Psoas muscle (tissue), 8 donors: ENCODE measurements around the gene ELMO1. TPM values are rescaled to one million over a fixed set of nuclear protein-coding genes. Genes with fewer than 3 reads are reported as not detected.

Experiments
- ATAC-seq, 4 donors: fragments of 200-7000 bp; cut with Tn5 transposase; one replicate each; pipeline ENCODE4 v1.9.1; 2020; ENCODE audit warnings: moderate library complexity in 3 of 4, mild to moderate bottlenecking in 2 of 4
- DNase-seq, 2 donors: peaks; one replicate each; pipeline ENCODE4 v3.0.0-alpha.2; 2020
- H3K27ac ChIP-seq: fragments of 200-600 bp; one replicate; pipeline ENCODE4 v1.8.0; 2022
- H3K27me3 ChIP-seq, 3 donors: fragments of 200-600 bp in 1 of 3; one replicate each; pipeline versions ENCODE4 v1.6.1 to v1.8.0; 2013 to 2022; ENCODE audit warnings: low read length in 2 of 3, mild to moderate bottlenecking in 2 of 3, moderate library complexity in 1 of 3; ENCODE audit not compliant: insufficient read depth in 3 of 3
- H3K36me3 ChIP-seq, 2 donors: fragments of 200-600 bp in 1 of 2; one replicate each; pipeline versions ENCODE4 v1.6.1 to v1.8.0; 2013 to 2022; ENCODE audit warnings: low read depth in 1 of 2, mild to moderate bottlenecking in 1 of 2, moderate library complexity in 1 of 2; ENCODE audit not compliant: insufficient read depth in 1 of 2
- H3K4me1 ChIP-seq: fragments of 200-600 bp; one replicate; pipeline ENCODE4 v1.8.0; 2022
- H3K4me3 ChIP-seq: fragments of 200-600 bp; one replicate; pipeline ENCODE4 v1.8.0; 2022; ENCODE audit warnings: mild to moderate bottlenecking
- H3K9me3 ChIP-seq: fragments of 200-600 bp; one replicate; pipeline ENCODE4 v1.8.0; 2022
- CTCF ChIP-seq: fragments of 200-600 bp; IDR thresholded peaks from one replicate; pipeline ENCODE4 v1.8.0; 2022; ENCODE audit warnings: antibody characterized with exemption
- WGBS, 3 donors: extraction: QIAGEN DNeasy Blood & Tissue Kit; methylation state at CpG; one replicate each; pipeline versions ENCODE4 v1.1.6 to v1.1.7; 2013; 5-methylcytosine and 5-hydroxymethylcytosine counted together
- intact Hi-C, 2 donors: fragments of 100-400 bp; cut with DNase I; formaldehyde crosslinking; loops; one replicate each; pipeline versions ENCODE4 v1.11.0 to v1.14.2; 2022
- polyA plus RNA-seq, 3 donors: library from polyadenylated mRNA; stranded (reverse); fragments of 200-250 nt; gene quantifications; one replicate each; pipeline ENCODE4 v1.2.3, GENCODE V29; 2013
- total RNA-seq, 4 donors: library from RNA; stranded (reverse); fragmentation: NEBNext Ultra II Directional in 2 of 4; extraction: Animal tissue kit (Norgen Biotek cat#: 25700) in 2 of 4; gene quantifications; one replicate each; pipeline versions ENCODE4 v1.2.1 to v1.2.4, GENCODE V29; 2021 to 2023
- donor health status: healthy with polysubstance abuse.
- donor health status: DM: no; HTN: no; CAD: no; lungs with moderate emphysema.
- donor health status: Bipolar disorder and iron deficiency.
- donor health status: healthy.
- donor health status: DM: yes; HTN: yes; CAD: no.
- donor health status: DM: no; HTN: no; CAD: no.
- donor health status: DM: no; HTN: no; CAD: no.
- donor health status: DM: yes; HTN: yes; CAD: no.

Gene ELMO1
- total and polyA plus RNA-seq, 7 donors: 2.8 to 8.1 (median 6.9) TPM

GRCh38 chr7:36906448-36906847 lies 542.2 kb downstream of the ELMO1 start:
- H3K4me3 ChIP-seq: no peak overlapping the region
- no peak overlapping the region for H3K27ac ChIP-seq
- DNase-seq: no peak
- TF ChIP-seq CTCF: no peak
- WGBS, 3 donors: 91 to 94% (median 93%) methylated on average over 4 of the region's 4 CpGs
- H3K9me3 ChIP-seq: no peaks in the 10 kb centered on the region
- intact Hi-C loops: no loop called here
- H3K36me3 ChIP-seq: no peaks in the 10 kb centered on the region
- H3K27me3 ChIP-seq: no peaks in the 10 kb centered on the region
- no peak for ATAC-seq
- H3K4me1 ChIP-seq: no peaks in the 10 kb centered on the region

GRCh38 chr7:36905841-36906240 lies 542.8 kb downstream of the ELMO1 start:
- Histone ChIP-seq H3K36me3 (no peaks in the 10 kb centered on the region), H3K27me3 (no peaks in the 10 kb centered on the region), H3K27ac (no peak overlapping the region), H3K4me3 (no peak overlapping the region), H3K4me1 (no peaks in the 10 kb centered on the region), H3K9me3 (no peaks in the 10 kb centered on the region)
- intact Hi-C loops: no loop called here
- no peak for TF ChIP-seq CTCF
- DNase-seq (no peak), ATAC-seq (no peak)
- 83 to 87% (median 87%) methylated on average over 2 of the region's 2 CpGs for WGBS, 3 donors

DNA sequence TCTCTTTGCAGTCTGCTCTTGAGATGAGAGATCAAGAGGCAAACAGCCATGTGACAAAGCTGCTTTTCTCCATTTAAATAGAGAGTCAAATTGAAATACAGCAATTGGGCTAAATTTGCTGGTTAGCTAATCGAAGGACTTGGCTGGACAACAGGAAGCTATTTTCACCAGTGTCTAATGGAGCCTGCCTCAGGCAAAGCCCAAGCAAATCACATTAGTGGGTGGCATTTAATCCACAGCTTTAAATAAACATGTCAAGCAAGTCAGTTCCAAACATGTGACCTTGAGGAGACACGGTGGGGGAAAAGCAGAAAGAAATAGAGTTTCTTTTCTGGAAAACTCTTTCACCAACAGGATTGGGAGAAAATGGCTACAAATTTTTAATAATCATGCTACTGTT lies 543.9 kb downstream of the ELMO1 start:
- no peak for TF ChIP-seq CTCF
- no peaks in the 10 kb centered on the region for H3K36me3 ChIP-seq
- no peaks in the 10 kb centered on the region for H3K4me1 ChIP-seq
- DNase-seq (no peak), ATAC-seq (no peak)
- H3K4me3 ChIP-seq: no peak overlapping the region
- intact Hi-C loops: no loop called here
- H3K9me3 ChIP-seq: no peaks in the 10 kb centered on the region
- no peaks in the 10 kb centered on the region for H3K27me3 ChIP-seq
- 21 to 26% (median 21%) methylated on average over 2 of the region's 2 CpGs for WGBS, 3 donors
- no peak overlapping the region for H3K27ac ChIP-seq

- ATAC-seq (no peak), DNase-seq (no peak)
- intact Hi-C loops: no loop called here
- H3K27me3 ChIP-seq: no peaks in the 10 kb centered on the region
- no peaks in the 10 kb centered on the region for H3K9me3 ChIP-seq
- 59 to 75% (median 69%) methylated on average over 3 of the region's 3 CpGs for WGBS, 3 donors
- no peaks in the 10 kb centered on the region for H3K4me1 ChIP-seq
- no peak overlapping the region for H3K4me3 ChIP-seq
- no peak for TF ChIP-seq CTCF
- H3K36me3 ChIP-seq: no peaks in the 10 kb centered on the region
- H3K27ac ChIP-seq: no peak overlapping the region
Observed at GRCh38 chr7:36904101-36904500, 544.6 kb downstream of the ELMO1 start.

- intact Hi-C loops: no loop called here
- Histone ChIP-seq H3K27ac (no peak overlapping the region), H3K4me1 (no peaks in the 10 kb centered on the region), H3K9me3 (no peaks in the 10 kb centered on the region), H3K27me3 (no peaks in the 10 kb centered on the region), H3K4me3 (no peak overlapping the region), H3K36me3 (no peaks in the 10 kb centered on the region)
- WGBS, 3 donors: 98 to 100% (median 99%) methylated on average over 4 of the region's 4 CpGs
- DNase-seq (no peak), ATAC-seq (no peak)
- no peak for TF ChIP-seq CTCF
Observed at GRCh38 chr7:36900988-36901710, 547.5 kb downstream of the ELMO1 start.
